ENCODE data around the gene WNT7B. TPM values are rescaled to one million over a fixed set of nuclear protein-coding genes. Genes with fewer than 3 reads are reported as not detected.

The WNT7B gene
- total RNA-seq, 1 experiment from 2014 or later: 17.3 TPM

GRCh38 chr22:45876136-45877035 lies 100.6 kb downstream of the WNT7B start:
- no peak for DNase-seq (ENCODE audit: low read depth)

- no peak for DNase-seq (ENCODE audit: low read depth)
Measured at GRCh38 chr22:45872659-45873263, 104.2 kb downstream of the WNT7B start.

GRCh38 chr22:45871721-45872120 lies 105.2 kb downstream of the WNT7B start:
- no peak for DNase-seq (ENCODE audit: low read depth)

Other genes with a start within 250 kb of the WNT7B start
- 8.7 and 16.7 TPM in 2 replicates for gene PPARA, start 173.4 kb upstream of the WNT7B start, total RNA-seq (2014; rRNA removed; shearing (Covaris generic))